ENCODE measurements around the gene PXDC1.
A peak's percentile ranks its signal among the peaks of the same experiment; 100 is the strongest.

PXDC1 gene

GRCh38 chr6:3719462-3720308, 31.8 kb downstream of the PXDC1 start:
- no peak for DNase-seq (ENCODE audit: low read depth, low spot score)
- H3K27ac ChIP-seq, result no peak overlapping the region

- DNase-seq (ENCODE audit: low read depth, low spot score), result no peak
- H3K27ac ChIP-seq, result no peak overlapping the region
Measured at GRCh38 chr6:3718407-3718806, 33.1 kb downstream of the PXDC1 start.

- DNase-seq (ENCODE audit: low read depth, low spot score), result peak; percentile 20
- peak overlapping the region; percentile 24 for H3K27ac ChIP-seq
Measured at GRCh38 chr6:3715285-3715684, 36.2 kb downstream of the PXDC1 start.

GRCh38 chr6:3714768-3715167, 36.7 kb downstream of the PXDC1 start:
- peak overlapping the region; percentile 24 for H3K27ac ChIP-seq
- no peak for DNase-seq (ENCODE audit: low read depth, low spot score)

- no peak for DNase-seq (ENCODE audit: low read depth, low spot score)
- no peak overlapping the region for H3K27ac ChIP-seq
Measured at GRCh38 chr6:3714111-3714510, 37.4 kb downstream of the PXDC1 start.

GRCh38 chr6:3712827-3713665, 38.5 kb downstream of the PXDC1 start:
- no peak for DNase-seq (ENCODE audit: low read depth, low spot score)
- no peak overlapping the region for H3K27ac ChIP-seq

GRCh38 chr6:3711776-3712175, 39.7 kb downstream of the PXDC1 start:
- DNase-seq (ENCODE audit: low read depth, low spot score), result no peak
- H3K27ac ChIP-seq, result no peak overlapping the region

GRCh38 chr6:3710403-3710802, 41.1 kb downstream of the PXDC1 start:
- no peak overlapping the region for H3K27ac ChIP-seq
- no peak for DNase-seq (ENCODE audit: low read depth, low spot score)

- H3K27ac ChIP-seq, result no peak overlapping the region
- DNase-seq (ENCODE audit: low read depth, low spot score), result no peak
Measured at GRCh38 chr6:3708540-3708939, 43.0 kb downstream of the PXDC1 start.

GRCh38 chr6:3707751-3708412, 43.6 kb downstream of the PXDC1 start:
- H3K27ac ChIP-seq, result no peak overlapping the region
- no peak for DNase-seq (ENCODE audit: low read depth, low spot score)

- DNase-seq (ENCODE audit: low read depth, low spot score), result peak; percentile 5
- H3K27ac ChIP-seq, result peak overlapping the region; percentile 7
Measured at GRCh38 chr6:3707024-3707423, 44.5 kb downstream of the PXDC1 start.

- H3K27ac ChIP-seq, result peak overlapping the region; percentile 7
- no peak for DNase-seq (ENCODE audit: low read depth, low spot score)
Measured at GRCh38 chr6:3706547-3706946, 45.0 kb downstream of the PXDC1 start.

GRCh38 chr6:3701631-3702030, 49.9 kb downstream of the PXDC1 start:
- no peak overlapping the region for H3K27ac ChIP-seq
- no peak for DNase-seq (ENCODE audit: low read depth, low spot score)

- no peak for DNase-seq (ENCODE audit: low read depth, low spot score)
- H3K27ac ChIP-seq, result no peak overlapping the region
Measured at GRCh38 chr6:3699231-3699630, 52.3 kb downstream of the PXDC1 start.

- H3K27ac ChIP-seq, result no peak overlapping the region
- no peak for DNase-seq (ENCODE audit: low read depth, low spot score)
Measured at GRCh38 chr6:3698021-3698420, 53.5 kb downstream of the PXDC1 start.

GRCh38 chr6:3697609-3698008, 53.9 kb downstream of the PXDC1 start:
- DNase-seq (ENCODE audit: low read depth, low spot score), result no peak

GRCh38 chr6:3696525-3697088, 54.9 kb downstream of the PXDC1 start:
- no peak overlapping the region for H3K27ac ChIP-seq
- DNase-seq (ENCODE audit: low read depth, low spot score), result no peak

More at GRCh38 chr6:3697609-3698008, 53.9 kb downstream of the PXDC1 start:
- no peak overlapping the region for H3K27ac ChIP-seq

- no peak for DNase-seq (ENCODE audit: low read depth, low spot score)
- H3K27ac ChIP-seq, result no peak overlapping the region
Measured at GRCh38 chr6:3695065-3695817, 56.3 kb downstream of the PXDC1 start.

- no peak for DNase-seq (ENCODE audit: low read depth, low spot score)
- H3K27ac ChIP-seq, result no peak overlapping the region
Measured at GRCh38 chr6:3693831-3694230, 57.7 kb downstream of the PXDC1 start.

GRCh38 chr6:3690506-3690905, 61.0 kb downstream of the PXDC1 start:
- no peak for DNase-seq (ENCODE audit: low read depth, low spot score)
- H3K27ac ChIP-seq, result no peak overlapping the region

Measured in epithelial cell of prostate (primary cell).